HS-27A (cell line): ENCODE results near the gene RAB11FIP4.

Experiments used
- DNase-seq: peaks from one replicate; pipeline ENCODE4 v3.0.0-alpha.2; 2012; ENCODE audit warnings: low read depth, missing footprints

The RAB11FIP4 gene

GRCh38 chr17:31459716-31460115 is 68.2 kb downstream of the RAB11FIP4 start:
- no peak for DNase-seq

- DNase-seq = no peak
Observed at GRCh38 chr17:31460226-31460721, 68.8 kb downstream of the RAB11FIP4 start.

- no peak for DNase-seq
Observed at GRCh38 chr17:31461227-31461810, 69.8 kb downstream of the RAB11FIP4 start.

- DNase-seq = no peak
Observed at GRCh38 chr17:31462261-31462660, 70.8 kb downstream of the RAB11FIP4 start.

GRCh38 chr17:31466096-31466760 is 74.8 kb downstream of the RAB11FIP4 start:
- no peak for DNase-seq

GRCh38 chr17:31467502-31468256 is 76.2 kb downstream of the RAB11FIP4 start:
- DNase-seq = no peak

- no peak for DNase-seq
Observed at GRCh38 chr17:31469959-31470358, 78.5 kb downstream of the RAB11FIP4 start.

- no peak for DNase-seq
Observed at GRCh38 chr17:31470592-31470991, 79.1 kb downstream of the RAB11FIP4 start.

- no peak for DNase-seq
Observed at GRCh38 chr17:31472137-31472536, 80.7 kb downstream of the RAB11FIP4 start.

- no peak for DNase-seq
Observed at GRCh38 chr17:31475378-31476162, 84.1 kb downstream of the RAB11FIP4 start.

- DNase-seq = no peak
Observed at GRCh38 chr17:31476525-31477416, 85.3 kb downstream of the RAB11FIP4 start.

GRCh38 chr17:31477417-31478055 is 86.1 kb downstream of the RAB11FIP4 start:
- DNase-seq = no peak

GRCh38 chr17:31479062-31479408 is 87.6 kb downstream of the RAB11FIP4 start:
- no peak for DNase-seq

GRCh38 chr17:31479524-31479923 is 88.0 kb downstream of the RAB11FIP4 start:
- no peak for DNase-seq

- DNase-seq = no peak
Observed at GRCh38 chr17:31480067-31480466, 88.6 kb downstream of the RAB11FIP4 start.

GRCh38 chr17:31480904-31481782 is 89.7 kb downstream of the RAB11FIP4 start:
- DNase-seq = no peak

- DNase-seq = no peak
Observed at GRCh38 chr17:31481783-31482081, 90.3 kb downstream of the RAB11FIP4 start.

GRCh38 chr17:31484821-31485220 is 93.3 kb downstream of the RAB11FIP4 start:
- DNase-seq = no peak

- DNase-seq = no peak
Observed at GRCh38 chr17:31486351-31487062, 95.0 kb downstream of the RAB11FIP4 start.
